ENCODE results near the gene NAGK. TPM values are rescaled to one million over a fixed set of nuclear protein-coding genes. Genes with fewer than 3 reads are reported as not detected.

The NAGK gene
- total and polyA plus RNA-seq, 12 donors, result 40.4 to 99.8 (median 46.0) TPM

- WGBS, 2 donors, result 98 to 100% methylated on average over 1 of the region's 1 CpG
- Histone ChIP-seq H3K36me3 (peaks cover 0 to 77% (median 21%) of the 10 kb centered on the region in 9 donors), H3K9me3 (no peaks in the 10 kb centered on the region), H3K27me3 (no peaks in the 10 kb centered on the region), H3K4me1 (peaks cover 0 to 10% (median 0%) of the 10 kb centered on the region in 9 donors), H3K4me3 (no peak overlapping the region), H3K27ac (no peak overlapping the region)
- no peak for DNase-seq
- intact Hi-C loops (cut with DNase I), result no loop called here
- no peak for TF ChIP-seq CTCF (IDR thresholded peaks at IDR 0.05)
- no peak for ATAC-seq
Observed at GRCh38 chr2:71121479-71121878, 53.0 kb downstream of the NAGK start.

- TF ChIP-seq CTCF (IDR thresholded peaks at IDR 0.05), result no peak
- no peak for ATAC-seq
- Histone ChIP-seq H3K36me3 (peaks cover 0 to 71% (median 17%) of the 10 kb centered on the region in 9 donors), H3K9me3 (no peaks in the 10 kb centered on the region), H3K27ac (no peak overlapping the region), H3K27me3 (no peaks in the 10 kb centered on the region), H3K4me1 (peaks cover 0 to 22% (median 8%) of the 10 kb centered on the region in 9 donors), H3K4me3 (no peak overlapping the region)
- intact Hi-C loops (cut with DNase I), result no loop called here
- DNase-seq, result no peak
- WGBS, 2 donors, result 94 to 96% methylated on average over 7 of the region's 7 CpGs
Observed at GRCh38 chr2:71122387-71123298, 54.2 kb downstream of the NAGK start.

- Histone ChIP-seq H3K4me1 (peaks cover 3 to 30% (median 22%) of the 10 kb centered on the region in 9 donors), H3K36me3 (peaks cover 0 to 41% (median 17%) of the 10 kb centered on the region in 9 donors), H3K27me3 (no peaks in the 10 kb centered on the region), H3K4me3 (no peak overlapping the region), H3K9me3 (no peaks in the 10 kb centered on the region), H3K27ac (no peak overlapping the region)
- 92 to 94% methylated on average over 7 of the region's 7 CpGs for WGBS, 2 donors
- no peak for TF ChIP-seq CTCF (IDR thresholded peaks at IDR 0.05)
- intact Hi-C loops (cut with DNase I), result no loop called here
- no peak for ATAC-seq
- no peak for DNase-seq
Observed at GRCh38 chr2:71125506-71126294, 57.3 kb downstream of the NAGK start.

GRCh38 chr2:71126957-71127356 lies 58.5 kb downstream of the NAGK start:
- 81 to 84% methylated on average over 3 of the region's 3 CpGs for WGBS, 2 donors
- intact Hi-C loops (cut with DNase I), result no loop called here
- no peak overlapping the region for H3K4me3 ChIP-seq

More at GRCh38 chr2:71126957-71127356, 58.5 kb downstream of the NAGK start:
- ATAC-seq (no peak), DNase-seq (no peak)
- no peaks in the 10 kb centered on the region for H3K9me3 ChIP-seq
- H3K27me3 ChIP-seq, result no peaks in the 10 kb centered on the region
- H3K4me1 ChIP-seq, result peaks cover 9 to 43% (median 32%) of the 10 kb centered on the region in 9 donors
- peaks cover 0 to 29% (median 17%) of the 10 kb centered on the region in 9 donors for H3K36me3 ChIP-seq
- TF ChIP-seq CTCF (IDR thresholded peaks at IDR 0.05), result no peak
- H3K27ac ChIP-seq, result no peak overlapping the region

Data from heart right ventricle (tissue), 16 donors.